Measurements from ENCODE around the gene BZW2.

The BZW2 gene

GRCh38 chr7:16697507-16698199 lies 51.7 kb downstream of the BZW2 start:
- Histone ChIP-seq H3K27ac (ENCODE audit: low read depth, low read length) (no peak overlapping the region), H3K79me2 (ENCODE audit: control insufficient read depth, low read length) (no peaks in the 10 kb centered on the region), H4K20me1 (ENCODE audit: control insufficient read depth, insufficient read depth, low read depth, low read length) (no peaks in the 10 kb centered on the region), H3K36me3 (ENCODE audit: control insufficient read depth, low read length) (peaks cover 100% of the 10 kb centered on the region), H3K4me1 (ENCODE audit: control insufficient read depth, low read length) (no peaks in the 10 kb centered on the region), H3K9me2 (replicated peaks; ENCODE audit: control insufficient read depth, low read length) (no peaks in the 10 kb centered on the region), H3K9me3 (ENCODE audit: control insufficient read depth, insufficient read depth, low read length) (no peaks in the 10 kb centered on the region), H3K27me3 (ENCODE audit: control insufficient read depth, low read length) (no peaks in the 10 kb centered on the region), H3K4me3 (ENCODE audit: low read length) (no peak overlapping the region), H3F3A (ENCODE audit: control insufficient read depth, insufficient read depth) (peaks cover 4% of the 10 kb centered on the region; the same call in 1 of the 2 replicates), H3K4me2 (ENCODE audit: low read length) (no peak overlapping the region)
- no peak for TF ChIP-seq CTCF (IDR thresholded peaks at IDR 0.05; ENCODE audit: low read depth, low read length, poor library complexity, severe bottlenecking)
- no peak for TF ChIP-seq EZH2phosphoT487 (IDR thresholded peaks at IDR 0.05; ENCODE audit: borderline replicate concordance, low read length)

- no peaks in the 10 kb centered on the region for H3K27me3 ChIP-seq (ENCODE audit: control insufficient read depth, low read length)
- peaks cover 4% of the 10 kb centered on the region for H3F3A ChIP-seq (ENCODE audit: control insufficient read depth, insufficient read depth)
- peaks cover 99% of the 10 kb centered on the region for H3K36me3 ChIP-seq (ENCODE audit: control insufficient read depth, low read length)
- no peak overlapping the region for H3K4me3 ChIP-seq (ENCODE audit: low read length)
- TF ChIP-seq EZH2phosphoT487 (IDR thresholded peaks at IDR 0.05; ENCODE audit: borderline replicate concordance, low read length) (no peak), CTCF (IDR thresholded peaks at IDR 0.05; ENCODE audit: low read depth, low read length, poor library complexity, severe bottlenecking) (no peak)
- H3K4me1 ChIP-seq (ENCODE audit: control insufficient read depth, low read length): no peaks in the 10 kb centered on the region
- no peak overlapping the region for H3K27ac ChIP-seq (ENCODE audit: low read depth, low read length)
- H3K9me2 ChIP-seq (replicated peaks; ENCODE audit: control insufficient read depth, low read length): no peaks in the 10 kb centered on the region
- no peaks in the 10 kb centered on the region for H3K9me3 ChIP-seq (ENCODE audit: control insufficient read depth, insufficient read depth, low read length)
- H3K79me2 ChIP-seq (ENCODE audit: control insufficient read depth, low read length): no peaks in the 10 kb centered on the region
- no peaks in the 10 kb centered on the region for H4K20me1 ChIP-seq (ENCODE audit: control insufficient read depth, insufficient read depth, low read depth, low read length)
- no peak overlapping the region for H3K4me2 ChIP-seq (ENCODE audit: low read length)
Measured at GRCh38 chr7:16698200-16698905, 52.4 kb downstream of the BZW2 start.

GRCh38 chr7:16702441-16702840 lies 56.5 kb downstream of the BZW2 start:
- Histone ChIP-seq H3K9me2 (replicated peaks; ENCODE audit: control insufficient read depth, low read length) (no peaks in the 10 kb centered on the region), H4K20me1 (ENCODE audit: control insufficient read depth, insufficient read depth, low read depth, low read length) (no peaks in the 10 kb centered on the region), H3K79me2 (ENCODE audit: control insufficient read depth, low read length) (no peaks in the 10 kb centered on the region), H3K27ac (ENCODE audit: low read depth, low read length) (no peak overlapping the region), H3K36me3 (ENCODE audit: control insufficient read depth, low read length) (peaks cover 89% of the 10 kb centered on the region), H3K4me2 (ENCODE audit: low read length) (no peak overlapping the region), H3K27me3 (ENCODE audit: control insufficient read depth, low read length) (no peaks in the 10 kb centered on the region), H3K4me1 (ENCODE audit: control insufficient read depth, low read length) (no peaks in the 10 kb centered on the region), H3F3A (ENCODE audit: control insufficient read depth, insufficient read depth) (peaks cover 7% of the 10 kb centered on the region), H3K4me3 (ENCODE audit: low read length) (no peak overlapping the region), H3K9me3 (ENCODE audit: control insufficient read depth, insufficient read depth, low read length) (no peaks in the 10 kb centered on the region)
- no peak for TF ChIP-seq EZH2phosphoT487 (IDR thresholded peaks at IDR 0.05; ENCODE audit: borderline replicate concordance, low read length)
- TF ChIP-seq CTCF (IDR thresholded peaks at IDR 0.05; ENCODE audit: low read depth, low read length, poor library complexity, severe bottlenecking): no peak

Data from DOHH2 (cell line).